ENCODE data around the gene CDA.

DNA sequence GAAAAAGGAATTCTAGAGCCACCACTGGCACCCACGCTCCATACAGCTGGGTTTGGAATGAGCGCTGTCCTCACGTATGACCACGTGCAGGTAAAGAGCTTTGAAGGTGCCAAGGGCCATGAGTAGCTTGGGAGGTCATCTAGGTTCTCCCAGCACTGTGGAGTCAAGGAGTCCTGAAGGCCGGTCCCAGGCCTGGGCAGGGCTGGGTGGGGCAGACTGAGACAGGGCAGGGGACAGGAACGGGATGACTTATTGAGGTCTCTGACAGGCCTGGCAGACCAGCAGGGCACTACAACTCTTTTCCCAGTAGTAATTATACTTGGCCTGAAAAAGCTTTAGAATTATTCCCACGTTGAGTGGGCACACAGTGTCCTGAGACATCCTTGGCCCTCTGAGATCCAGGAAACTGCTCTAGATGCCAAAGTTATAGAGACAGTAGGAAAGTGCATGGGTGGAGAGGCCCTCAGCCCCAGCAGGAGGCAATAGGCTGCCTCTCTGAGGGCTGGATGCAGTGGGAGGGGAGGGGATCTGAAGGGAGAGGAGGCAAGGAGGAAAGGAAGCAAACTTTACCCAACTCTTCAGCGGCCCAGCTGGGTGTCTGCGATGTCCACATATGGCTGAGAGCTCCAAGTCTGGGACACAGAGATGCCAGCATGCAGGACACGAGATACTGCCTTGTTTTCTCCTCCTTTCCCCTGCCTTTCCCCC lies 1.8 kb upstream of the CDA start:
- TF ChIP-seq, protein P1, sequence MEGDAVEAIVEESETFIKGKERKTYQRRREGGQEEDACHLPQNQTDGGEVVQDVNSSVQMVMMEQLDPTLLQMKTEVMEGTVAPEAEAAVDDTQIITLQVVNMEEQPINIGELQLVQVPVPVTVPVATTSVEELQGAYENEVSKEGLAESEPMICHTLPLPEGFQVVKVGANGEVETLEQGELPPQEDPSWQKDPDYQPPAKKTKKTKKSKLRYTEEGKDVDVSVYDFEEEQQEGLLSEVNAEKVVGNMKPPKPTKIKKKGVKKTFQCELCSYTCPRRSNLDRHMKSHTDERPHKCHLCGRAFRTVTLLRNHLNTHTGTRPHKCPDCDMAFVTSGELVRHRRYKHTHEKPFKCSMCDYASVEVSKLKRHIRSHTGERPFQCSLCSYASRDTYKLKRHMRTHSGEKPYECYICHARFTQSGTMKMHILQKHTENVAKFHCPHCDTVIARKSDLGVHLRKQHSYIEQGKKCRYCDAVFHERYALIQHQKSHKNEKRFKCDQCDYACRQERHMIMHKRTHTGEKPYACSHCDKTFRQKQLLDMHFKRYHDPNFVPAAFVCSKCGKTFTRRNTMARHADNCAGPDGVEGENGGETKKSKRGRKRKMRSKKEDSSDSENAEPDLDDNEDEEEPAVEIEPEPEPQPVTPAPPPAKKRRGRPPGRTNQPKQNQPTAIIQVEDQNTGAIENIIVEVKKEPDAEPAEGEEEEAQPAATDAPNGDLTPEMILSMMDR (IDR thresholded peaks at IDR 0.05; ENCODE audit: insufficient read depth, low read length, poor library complexity, severe bottlenecking) = no peak
- TF ChIP-seq EZH2phosphoT487 (conservative IDR thresholded peaks at IDR 0.05; ENCODE audit: low read length) = no peak

All from SU-DHL-6 (cell line).